Measurements from ENCODE around the gene PKD1L1.
"Not testable (repeated sequence)": the region's sequence is repeated elsewhere in the genome, so short reads cannot be mapped to it uniquely, and the experiment has no call there.

The PKD1L1 gene

DNA sequence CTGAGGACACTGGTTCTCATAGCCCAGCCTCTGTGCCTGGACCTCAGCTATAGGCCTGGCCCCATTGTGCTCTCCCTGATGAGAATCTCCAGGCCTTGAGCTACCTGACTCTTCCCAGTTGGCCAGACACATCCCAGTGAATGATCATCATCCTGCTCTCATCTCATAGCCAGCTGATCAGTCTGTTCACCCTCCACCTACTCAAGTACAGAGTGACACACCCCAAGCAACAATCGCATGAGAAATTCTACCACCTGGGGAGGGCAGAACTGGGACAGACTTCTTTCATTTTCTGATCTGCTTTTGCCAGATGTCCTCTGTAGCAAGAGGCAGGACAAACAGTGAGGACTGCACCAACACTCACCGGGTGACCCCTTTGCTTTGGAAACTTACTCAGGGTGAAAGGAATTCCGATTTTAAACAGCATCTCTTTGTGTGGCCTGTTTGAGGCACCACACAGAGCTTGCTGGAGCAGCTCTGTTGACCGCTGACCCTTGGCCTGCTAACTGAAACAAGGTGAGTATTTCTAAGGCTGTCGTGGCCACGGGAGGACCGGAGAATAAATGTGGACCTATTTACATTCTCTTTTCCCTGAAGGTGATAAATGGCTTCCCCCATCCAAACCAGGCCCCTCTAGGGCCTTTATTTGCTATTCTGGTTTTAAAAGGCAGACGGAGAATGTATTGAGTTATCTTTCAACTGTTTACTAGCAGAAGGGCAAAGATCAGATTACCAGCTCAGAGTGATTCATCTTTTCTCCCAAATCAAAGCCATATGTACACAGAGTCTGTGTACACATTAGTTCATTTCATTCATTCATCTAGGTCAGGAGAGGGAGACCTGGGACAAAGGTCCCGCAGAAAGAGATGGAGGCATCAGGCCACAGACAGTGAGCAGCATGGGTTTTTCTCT, 184.9 kb downstream of the PKD1L1 start:
- peak; percentile 76 for DNase-seq (ENCODE audit: low read depth)

DNA sequence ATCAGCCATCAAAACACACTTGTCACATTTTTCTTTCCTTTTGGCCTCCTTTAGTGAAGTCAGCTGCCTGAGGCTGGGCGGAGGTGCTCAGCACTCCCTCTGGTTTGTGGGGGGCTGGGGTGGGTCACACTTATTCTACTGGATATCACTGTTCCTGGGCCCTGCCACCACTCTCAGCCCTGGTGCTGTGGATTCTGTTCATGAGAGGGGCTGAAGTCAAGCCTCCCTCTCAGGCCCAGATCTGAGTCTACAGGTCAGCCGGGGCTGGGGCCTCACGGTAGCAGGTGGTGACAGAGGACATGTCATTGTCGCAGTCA, 185.6 kb downstream of the PKD1L1 start:
- no peak for DNase-seq (ENCODE audit: low read depth)

- DNase-seq (ENCODE audit: low read depth) = no peak
Observed at GRCh38 chr7:47762207-47762606, 186.1 kb downstream of the PKD1L1 start.

- peak; percentile 16 for DNase-seq (ENCODE audit: low read depth)
Observed at GRCh38 chr7:47759056-47759706, 189.1 kb downstream of the PKD1L1 start.

DNA sequence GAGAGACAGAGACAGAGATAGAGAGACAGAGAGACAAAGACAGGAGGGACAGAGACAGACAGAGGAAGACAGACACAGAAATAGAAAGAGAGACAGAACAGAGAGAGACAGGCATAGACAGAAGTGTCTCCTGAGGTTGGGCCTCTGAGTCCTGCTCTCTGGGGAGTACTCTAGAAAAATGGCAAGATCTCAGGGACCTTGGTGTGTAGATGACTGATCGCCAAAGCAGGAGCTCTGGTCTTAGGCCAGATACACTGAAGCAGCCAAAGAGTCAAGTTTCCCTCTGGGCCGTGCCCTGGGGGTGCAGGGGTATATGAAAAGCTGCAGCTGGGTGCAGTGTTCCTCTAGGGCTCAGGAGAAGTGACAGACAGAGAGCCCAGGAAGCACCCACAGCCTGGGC, 189.7 kb downstream of the PKD1L1 start:
- peak; percentile 17 for DNase-seq (ENCODE audit: low read depth)

GRCh38 chr7:47757921-47758411, 190.3 kb downstream of the PKD1L1 start:
- DNase-seq (ENCODE audit: low read depth) = peak; percentile 86

- no peak for DNase-seq (ENCODE audit: low read depth)
Observed at GRCh38 chr7:47756636-47757035, 191.6 kb downstream of the PKD1L1 start.

DNA sequence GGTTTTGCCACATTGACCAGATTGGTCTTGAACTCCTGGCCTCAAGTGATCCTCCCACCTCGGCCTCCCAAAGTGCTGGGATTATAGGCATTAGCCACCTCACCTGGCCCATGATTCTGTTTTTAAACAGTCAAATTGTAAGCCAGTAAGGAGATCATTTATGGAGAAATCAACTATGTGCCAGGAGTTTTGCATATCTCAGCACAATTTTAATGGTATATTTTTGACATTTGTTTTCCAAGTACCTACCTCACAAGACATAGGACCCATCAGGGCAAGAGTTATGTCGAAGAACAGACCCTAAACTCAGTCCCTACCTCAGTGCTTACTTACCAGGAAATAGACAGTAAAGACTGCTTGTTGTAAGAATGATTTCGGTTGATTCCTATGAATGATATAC, 193.0 kb downstream of the PKD1L1 start:
- no peak for DNase-seq (ENCODE audit: low read depth)

GRCh38 chr7:47751724-47752123, 196.5 kb downstream of the PKD1L1 start:
- not testable (repeated sequence) for DNase-seq (ENCODE audit: low read depth)

DNA sequence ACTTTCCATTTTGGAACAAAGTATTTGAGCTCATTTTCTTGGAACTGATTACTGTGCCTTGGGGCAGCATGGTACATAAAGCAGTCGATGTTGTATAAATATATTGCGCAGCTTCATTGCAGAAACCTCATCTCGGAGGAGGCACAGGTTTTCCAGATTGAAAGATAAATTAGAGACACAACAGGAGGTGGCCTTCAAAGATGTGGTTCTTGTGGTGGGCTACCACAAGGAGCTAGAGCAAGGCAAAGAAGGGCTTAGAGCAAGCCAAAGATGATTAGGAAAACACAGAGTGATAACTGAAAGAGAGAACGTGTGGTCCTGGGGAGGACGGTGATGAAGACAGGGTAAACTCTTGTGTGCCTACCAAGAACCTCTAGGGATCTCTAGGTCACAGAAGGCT, 197.2 kb downstream of the PKD1L1 start:
- no peak for DNase-seq (ENCODE audit: low read depth)

DNA sequence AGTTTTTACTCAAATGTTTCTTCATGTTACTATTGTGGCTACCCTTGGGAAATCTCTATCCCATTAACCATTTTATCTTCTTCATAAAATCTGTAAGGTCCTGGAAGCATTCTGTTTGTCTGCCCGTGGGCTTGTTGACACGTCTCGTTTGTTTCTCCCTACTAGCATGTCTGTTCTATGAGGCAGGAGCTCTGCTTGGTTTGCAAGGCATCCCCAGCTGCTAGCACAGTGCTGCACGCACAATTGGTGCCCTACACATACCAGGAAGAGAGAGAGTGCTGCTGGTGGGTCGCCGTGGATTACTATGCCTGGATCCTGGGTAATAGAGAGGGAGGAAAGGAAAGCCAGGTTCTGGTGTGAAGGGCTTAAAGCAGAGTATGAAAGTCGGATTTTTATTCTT, 200.2 kb downstream of the PKD1L1 start:
- DNase-seq (ENCODE audit: low read depth) = no peak

GRCh38 chr7:47747160-47747559, 201.1 kb downstream of the PKD1L1 start:
- no peak for DNase-seq (ENCODE audit: low read depth)

DNA sequence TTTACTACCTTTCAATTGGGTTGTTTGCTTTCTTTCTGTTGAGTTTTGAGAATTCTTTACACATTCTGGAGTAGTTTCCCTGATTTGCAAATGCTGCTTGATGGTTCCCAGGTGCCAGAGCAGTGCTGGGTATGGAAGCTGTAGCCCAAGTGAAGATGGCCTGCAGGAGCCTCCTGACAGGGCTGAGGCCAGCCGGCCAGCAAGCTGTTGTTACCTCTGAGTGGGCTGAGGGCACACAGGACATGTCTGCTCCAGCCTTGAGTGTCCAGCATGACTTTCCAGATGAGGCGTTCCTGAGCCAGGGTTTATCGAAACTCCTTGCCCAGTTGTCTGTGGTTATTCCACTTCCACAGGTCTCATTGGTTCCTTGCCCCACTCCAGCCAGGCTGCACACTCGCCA, 201.8 kb downstream of the PKD1L1 start:
- no peak for DNase-seq (ENCODE audit: low read depth)

GRCh38 chr7:47744883-47745282, 203.4 kb downstream of the PKD1L1 start:
- no peak for DNase-seq (ENCODE audit: low read depth)

- no peak for DNase-seq (ENCODE audit: low read depth)
Observed at GRCh38 chr7:47743965-47744591, 204.2 kb downstream of the PKD1L1 start.

- no peak for DNase-seq (ENCODE audit: low read depth)
Observed at GRCh38 chr7:47741984-47742383, 206.3 kb downstream of the PKD1L1 start.

DNA sequence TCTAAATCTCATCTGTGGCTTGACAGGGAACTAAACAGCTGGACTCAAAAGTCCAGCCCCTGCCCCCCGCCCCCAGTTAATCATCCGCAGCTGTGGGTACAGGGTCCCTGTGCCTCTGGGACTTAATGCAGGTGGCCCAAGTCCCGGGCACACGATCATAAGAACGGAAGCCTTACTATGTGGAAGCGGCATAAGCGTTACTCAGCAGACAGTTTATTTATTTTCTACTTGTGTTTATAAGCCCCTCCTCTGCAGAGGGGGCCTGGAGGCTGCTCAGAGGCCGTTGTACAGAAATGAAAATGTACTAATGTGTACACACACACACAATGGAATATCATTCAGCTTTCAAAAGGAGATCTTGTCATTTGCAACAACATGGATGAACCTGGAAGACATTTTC, 208.4 kb downstream of the PKD1L1 start:
- DNase-seq (ENCODE audit: low read depth) = no peak

DNA sequence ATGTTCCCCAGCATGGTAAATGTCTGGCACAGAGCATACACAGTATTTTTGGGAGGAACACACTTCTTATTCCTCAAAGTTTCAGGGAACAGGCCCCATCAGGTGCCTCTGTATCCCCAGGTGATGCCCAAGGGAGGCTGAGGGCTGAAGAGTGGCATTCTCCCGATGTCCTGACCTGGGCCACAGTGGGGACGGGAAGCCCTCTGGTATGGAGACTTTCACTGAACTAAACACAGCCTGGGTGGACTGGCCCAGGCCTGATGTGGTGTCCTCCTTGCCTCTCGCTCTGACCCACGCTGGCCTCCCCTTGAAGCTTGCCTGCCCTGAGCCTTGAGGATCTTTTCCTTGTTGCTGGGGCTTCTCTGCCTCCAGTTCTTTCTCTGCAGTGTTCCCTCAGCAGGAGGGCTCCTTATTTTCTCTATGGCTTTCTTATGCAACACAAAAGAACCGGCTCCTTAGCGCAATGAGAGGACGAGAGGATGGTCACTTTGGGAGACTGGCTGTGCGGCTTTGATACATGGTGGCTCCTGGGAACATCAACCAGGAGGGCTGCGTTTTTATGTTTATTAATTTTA, 208.9 kb downstream of the PKD1L1 start:
- no peak for DNase-seq (ENCODE audit: low read depth)

GRCh38 chr7:47738563-47739166, 209.6 kb downstream of the PKD1L1 start:
- DNase-seq (ENCODE audit: low read depth) = no peak

DNA sequence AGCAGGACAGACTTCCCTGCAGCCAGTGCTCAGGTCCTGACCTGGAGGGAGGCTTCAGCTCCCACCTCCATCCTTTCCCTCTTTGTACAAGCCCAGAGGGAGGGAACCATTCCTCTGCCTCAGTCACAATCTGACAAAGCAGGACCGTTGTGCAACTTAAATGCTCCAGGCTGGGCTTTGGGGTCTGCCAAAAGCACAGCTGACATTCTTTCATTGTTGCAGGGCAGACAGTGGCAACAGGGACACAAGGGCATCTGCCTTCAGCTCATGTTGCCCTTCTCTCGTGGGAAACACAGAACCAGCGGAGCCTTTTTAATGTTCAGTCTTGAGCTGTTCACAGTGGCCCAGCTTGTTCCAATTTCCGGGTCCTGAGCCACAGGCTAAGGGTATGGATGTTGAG, 210.7 kb downstream of the PKD1L1 start:
- no peak for DNase-seq (ENCODE audit: low read depth)

DNA sequence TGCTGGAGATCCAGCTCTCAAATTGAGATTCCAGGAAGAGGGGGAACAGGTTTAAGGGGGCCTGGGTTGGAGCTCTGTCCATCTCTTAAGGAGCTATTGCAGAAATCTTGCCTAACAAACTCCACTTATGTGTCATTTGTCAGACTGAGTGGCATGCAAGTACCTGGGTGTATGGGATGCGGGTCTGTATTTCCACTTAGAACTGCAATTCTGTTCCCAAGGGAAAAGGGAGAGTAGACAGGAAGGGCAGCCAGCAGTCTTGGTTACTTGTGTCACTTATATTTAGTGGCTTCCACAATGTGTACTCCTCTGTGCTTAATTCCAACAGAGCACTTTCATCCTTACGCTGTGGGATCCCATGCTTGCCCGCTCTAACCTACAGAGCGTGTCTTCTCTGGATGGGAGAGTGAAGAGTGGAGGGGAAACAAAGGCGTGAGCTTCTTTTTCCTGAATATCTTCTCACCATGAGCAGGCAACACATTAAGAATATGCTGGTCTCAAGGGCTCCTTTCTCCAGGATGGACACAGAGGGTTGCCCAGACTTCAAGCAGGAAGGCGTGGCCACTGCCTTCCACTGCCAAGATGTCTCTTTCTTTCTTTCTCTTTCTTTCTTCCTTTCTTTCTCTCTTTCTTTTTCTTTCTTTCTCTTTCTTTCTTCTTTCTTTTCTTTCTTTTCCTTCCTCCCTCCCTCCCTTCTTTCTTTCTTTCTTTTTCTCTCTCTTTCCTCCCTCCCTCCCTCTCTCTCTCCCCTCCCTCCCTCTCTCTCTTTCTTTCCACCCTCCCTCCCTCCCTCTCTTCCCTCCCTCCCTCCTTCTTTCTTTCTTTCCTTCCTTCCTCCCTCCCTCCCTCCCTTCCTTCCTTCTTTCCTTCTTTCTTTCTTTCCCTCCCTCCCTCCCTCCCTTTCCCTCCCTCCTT, 212.6 kb downstream of the PKD1L1 start:
- DNase-seq (ENCODE audit: low read depth) = no peak
